MM.1S (cell line): ENCODE data around the gene ITGA11.
A peak's percentile ranks its signal among the peaks of the same experiment; 100 is the strongest.

Experiments
- DNase-seq: peaks from one replicate; pipeline ENCODE4 v3.0.0-alpha.2; 2015
- H2AFZ ChIP-seq: fragments of 300-600 bp; sonication (generic); 2 replicates; pipeline ENCODE4 v1.6.0; 2016; ENCODE audit warnings: antibody characterized with exemption, low read length
- H3F3A ChIP-seq: fragments of 300-600 bp; sonication (generic); 2 replicates; pipeline ENCODE4 v1.6.1; 2016; ENCODE audit warnings: mild to moderate bottlenecking, antibody characterized with exemption, low read length, moderate library complexity, mixed read lengths; ENCODE audit not compliant: insufficient read depth
- H3K27ac ChIP-seq: fragments of 300-600 bp; sonication (generic); 2 replicates; pipeline ENCODE4 v1.5.1; 2016; ENCODE audit warnings: mild to moderate bottlenecking, low read length
- H3K27me3 ChIP-seq: fragments of 300-600 bp; sonication (generic); replicated peaks from 2 replicates; pipeline ENCODE4 v1.6.0; 2016; ENCODE audit warnings: low read length; ENCODE audit not compliant: insufficient read depth
- H3K36me3 ChIP-seq: fragments of 300-600 bp; sonication (generic); replicated peaks from 2 replicates; pipeline ENCODE4 v1.6.1; 2016; ENCODE audit warnings: mild to moderate bottlenecking, low read length, mixed read lengths; ENCODE audit not compliant: insufficient read depth
- H3K4me1 ChIP-seq: fragments of 300-600 bp; sonication (generic); 2 replicates; pipeline ENCODE4 v1.6.1; 2016; ENCODE audit warnings: low read length, mixed read lengths
- H3K4me2 ChIP-seq: fragments of 300-600 bp; sonication (generic); 2 replicates; pipeline ENCODE4 v1.6.0; 2016; ENCODE audit warnings: low read depth, low read length
- H3K4me3 ChIP-seq: fragments of 300-600 bp; sonication (generic); 2 replicates; pipeline ENCODE4 v1.5.1; 2016; ENCODE audit warnings: low read length, mixed read lengths
- H3K79me2 ChIP-seq: fragments of 300-600 bp; sonication (generic); 2 replicates; pipeline ENCODE4 v1.6.1; 2016; ENCODE audit warnings: mixed run types, low read length, mixed read lengths
- H3K9ac ChIP-seq: fragments of 300-600 bp; sonication (generic); 2 replicates; pipeline ENCODE4 v1.6.1; 2016; ENCODE audit warnings: low read length, mixed read lengths
- H3K9me2 ChIP-seq: fragments of 300-600 bp; sonication (generic); replicated peaks from 2 replicates; pipeline ENCODE4 v1.6.1; 2016; ENCODE audit warnings: mild to moderate bottlenecking, low read length, mixed read lengths; ENCODE audit not compliant: insufficient read depth
- H3K9me3 ChIP-seq: fragments of 300-600 bp; sonication (generic); replicated peaks from 2 replicates; pipeline ENCODE4 v1.6.1; 2016; ENCODE audit warnings: mild to moderate bottlenecking, low read length, mixed read lengths; ENCODE audit not compliant: insufficient read depth
- H4K20me1 ChIP-seq: fragments of 300-600 bp; sonication (generic); 2 replicates; pipeline ENCODE4 v1.6.1; 2016; ENCODE audit warnings: mild to moderate bottlenecking, low read length, moderate library complexity, mixed read lengths; ENCODE audit not compliant: insufficient read depth
- EZH2 ChIP-seq: fragments of 300-600 bp; sonication (generic); optimal IDR thresholded peaks from 2 replicates; pipeline ENCODE3; 2017; ENCODE audit warnings: low read depth, mild to moderate bottlenecking, antibody characterized with exemption, low read length, mixed read lengths
- EZH2phosphoT487 ChIP-seq: fragments of 300-600 bp; sonication (generic); IDR thresholded peaks from 2 replicates; pipeline ENCODE4 v1.6.1; 2018; ENCODE audit warnings: antibody characterized with exemption, low read length
- TF ChIP-seq, protein P1 (sequence below): fragments of 300-600 bp; sonication (generic); IDR thresholded peaks from 2 replicates; pipeline ENCODE4 v1.5.1; 2016; ENCODE audit warnings: antibody characterized with exemption, low read length, mixed read lengths

ITGA11 gene

DNA sequence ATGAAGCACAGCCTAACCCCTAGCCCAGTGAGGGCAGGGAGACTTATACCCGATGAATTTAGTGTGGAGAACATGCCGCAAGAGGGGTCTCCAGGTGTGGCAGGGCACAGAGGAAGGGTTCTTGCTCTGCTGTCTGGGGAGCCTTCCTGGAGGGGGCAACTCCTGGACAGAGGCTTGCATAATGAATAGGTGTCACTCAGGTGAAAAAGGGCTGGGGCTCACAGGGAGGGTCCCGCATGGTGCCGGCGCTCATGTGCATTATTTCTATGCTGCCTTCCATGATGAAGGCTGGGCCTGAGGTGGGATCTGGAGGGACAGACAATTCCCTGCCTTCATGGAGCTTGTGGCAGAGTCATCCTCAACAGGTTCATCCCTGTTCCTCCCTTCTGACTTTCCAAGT lies 51.5 kb downstream of the ITGA11 start:
- H3K79me2 ChIP-seq, result no peaks in the 10 kb centered on the region
- no peaks in the 10 kb centered on the region for H3K27me3 ChIP-seq
- no peak for DNase-seq
- H3K9me2 ChIP-seq, result no peaks in the 10 kb centered on the region
- TF ChIP-seq EZH2phosphoT487, result no peak
- TF ChIP-seq EZH2, result no peak
- TF ChIP-seq, protein P1, sequence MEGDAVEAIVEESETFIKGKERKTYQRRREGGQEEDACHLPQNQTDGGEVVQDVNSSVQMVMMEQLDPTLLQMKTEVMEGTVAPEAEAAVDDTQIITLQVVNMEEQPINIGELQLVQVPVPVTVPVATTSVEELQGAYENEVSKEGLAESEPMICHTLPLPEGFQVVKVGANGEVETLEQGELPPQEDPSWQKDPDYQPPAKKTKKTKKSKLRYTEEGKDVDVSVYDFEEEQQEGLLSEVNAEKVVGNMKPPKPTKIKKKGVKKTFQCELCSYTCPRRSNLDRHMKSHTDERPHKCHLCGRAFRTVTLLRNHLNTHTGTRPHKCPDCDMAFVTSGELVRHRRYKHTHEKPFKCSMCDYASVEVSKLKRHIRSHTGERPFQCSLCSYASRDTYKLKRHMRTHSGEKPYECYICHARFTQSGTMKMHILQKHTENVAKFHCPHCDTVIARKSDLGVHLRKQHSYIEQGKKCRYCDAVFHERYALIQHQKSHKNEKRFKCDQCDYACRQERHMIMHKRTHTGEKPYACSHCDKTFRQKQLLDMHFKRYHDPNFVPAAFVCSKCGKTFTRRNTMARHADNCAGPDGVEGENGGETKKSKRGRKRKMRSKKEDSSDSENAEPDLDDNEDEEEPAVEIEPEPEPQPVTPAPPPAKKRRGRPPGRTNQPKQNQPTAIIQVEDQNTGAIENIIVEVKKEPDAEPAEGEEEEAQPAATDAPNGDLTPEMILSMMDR, result no peak
- H4K20me1 ChIP-seq, result no peaks in the 10 kb centered on the region
- no peaks in the 10 kb centered on the region for H3K9me3 ChIP-seq
- H3K4me3 ChIP-seq, result no peak overlapping the region
- H3K9ac ChIP-seq, result no peak overlapping the region
- no peak overlapping the region for H2AFZ ChIP-seq
- no peak overlapping the region for H3K4me2 ChIP-seq
- H3F3A ChIP-seq, result no peaks in the 10 kb centered on the region
- H3K27ac ChIP-seq, result no peak overlapping the region
- H3K36me3 ChIP-seq, result no peaks in the 10 kb centered on the region
- H3K4me1 ChIP-seq, result no peaks in the 10 kb centered on the region

DNA sequence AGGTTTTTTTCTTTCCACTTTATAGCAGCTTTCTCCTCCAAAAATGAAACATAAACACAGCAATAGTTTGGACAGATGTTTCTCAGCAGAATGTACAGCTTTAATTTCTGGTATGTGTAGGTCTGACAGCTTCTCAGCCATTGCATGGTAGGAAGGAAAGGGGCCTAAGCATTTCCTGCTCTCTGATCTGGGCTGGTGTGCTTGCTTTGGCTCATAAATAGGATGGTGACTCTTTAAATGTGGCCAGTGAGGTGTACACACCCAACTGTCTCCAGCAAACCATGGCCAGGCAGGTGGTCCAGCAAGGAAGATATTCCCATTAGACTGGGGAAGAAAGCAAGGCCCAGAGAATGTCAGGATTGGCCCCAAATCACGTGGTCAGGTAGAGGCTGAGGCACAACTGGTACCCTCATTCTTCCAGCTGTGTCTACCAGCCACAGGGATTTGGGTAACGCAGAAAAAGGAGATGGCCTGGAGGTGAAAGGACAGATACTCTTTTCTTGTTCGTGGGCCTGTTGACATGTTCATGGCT lies 52.1 kb downstream of the ITGA11 start:
- no peak overlapping the region for H3K27ac ChIP-seq
- TF ChIP-seq EZH2phosphoT487, result no peak
- no peak for TF ChIP-seq EZH2
- TF ChIP-seq, protein P1, result no peak
- H3K27me3 ChIP-seq, result no peaks in the 10 kb centered on the region
- no peaks in the 10 kb centered on the region for H3K9me3 ChIP-seq
- 0 out of 2 replicates have a peak overlapping the region, but pooled peaks have one; percentile 41 for H2AFZ ChIP-seq
- peak; percentile 22 for DNase-seq
- H3K79me2 ChIP-seq, result no peaks in the 10 kb centered on the region
- H4K20me1 ChIP-seq, result no peaks in the 10 kb centered on the region
- no peaks in the 10 kb centered on the region for H3K36me3 ChIP-seq
- no peaks in the 10 kb centered on the region for H3K4me1 ChIP-seq
- H3F3A ChIP-seq, result no peaks in the 10 kb centered on the region
- no peak overlapping the region for H3K9ac ChIP-seq
- H3K4me2 ChIP-seq, result no peak overlapping the region
- H3K4me3 ChIP-seq, result no peak overlapping the region
- H3K9me2 ChIP-seq, result no peaks in the 10 kb centered on the region

DNA sequence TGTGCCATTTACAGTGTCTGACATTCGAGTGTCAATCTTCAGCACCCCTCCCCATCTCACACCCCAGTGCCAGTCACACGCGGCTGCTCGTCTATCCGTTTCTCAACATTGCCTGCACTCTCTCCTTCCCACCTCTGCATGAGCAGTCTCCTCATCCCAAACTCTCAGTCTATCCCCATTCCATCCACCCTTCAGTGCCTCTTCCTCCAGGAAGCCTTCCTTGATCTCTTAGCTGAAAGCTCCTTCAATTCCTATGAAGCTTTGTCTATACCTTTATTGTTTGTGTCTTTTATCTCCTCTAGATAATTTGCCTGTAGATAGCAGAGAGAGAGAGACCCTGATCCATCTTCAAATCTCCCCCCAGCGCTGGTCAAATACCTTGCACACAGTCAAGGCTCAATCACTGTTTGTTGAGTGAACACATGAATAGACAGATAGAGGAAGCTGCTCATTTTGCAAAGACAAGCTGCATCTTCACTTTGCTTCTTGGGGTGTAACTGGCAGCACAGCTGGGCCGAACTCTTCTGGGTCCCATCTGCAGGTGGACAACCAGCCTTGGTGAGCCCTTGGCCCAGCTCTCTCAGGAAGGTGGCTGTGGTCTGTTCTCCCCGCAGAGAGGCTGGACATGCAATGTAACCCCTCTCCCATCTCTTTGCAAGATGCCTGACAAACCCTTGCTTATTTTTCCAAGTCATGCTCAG lies 52.8 kb downstream of the ITGA11 start:
- H3K9ac ChIP-seq, result no peak overlapping the region
- no peaks in the 10 kb centered on the region for H4K20me1 ChIP-seq
- no peaks in the 10 kb centered on the region for H3K9me3 ChIP-seq
- no peak overlapping the region for H3K27ac ChIP-seq
- DNase-seq, result no peak
- TF ChIP-seq EZH2phosphoT487 (no peak), EZH2 (no peak)
- TF ChIP-seq, protein P1, result no peak
- no peaks in the 10 kb centered on the region for H3K36me3 ChIP-seq
- H3K9me2 ChIP-seq, result no peaks in the 10 kb centered on the region
- no peak overlapping the region for H3K4me3 ChIP-seq
- no peaks in the 10 kb centered on the region for H3K79me2 ChIP-seq
- H2AFZ ChIP-seq, result 0 out of 2 replicates have a peak overlapping the region, but pooled peaks have one; percentile 41
- no peak overlapping the region for H3K4me2 ChIP-seq
- no peaks in the 10 kb centered on the region for H3K4me1 ChIP-seq
- H3F3A ChIP-seq, result no peaks in the 10 kb centered on the region
- H3K27me3 ChIP-seq, result no peaks in the 10 kb centered on the region
